ENCODE data around the gene RHAG.

- TF ChIP-seq EZH2phosphoT487 (IDR thresholded peaks at IDR 0.05; ENCODE audit: borderline replicate concordance, low read length) (no peak), CTCF (IDR thresholded peaks at IDR 0.05; ENCODE audit: low read depth, low read length, poor library complexity, severe bottlenecking) (no peak)
Measured at GRCh38 chr6:49666930-49667757, 30.5 kb upstream of the RHAG start.
